Neural cell (in vitro differentiated cells): ENCODE results near the gene NFIX. TPM values are rescaled to one million over a fixed set of nuclear protein-coding genes. Genes with fewer than 3 reads are reported as not detected.

Experiments used
- H2AFZ ChIP-seq: fragments of 200-600, 300-800 bp; sonication (generic), shearing (Covaris generic); 2 replicates; pipeline ENCODE4 v1.6.0; 2014; ENCODE audit warnings: low read depth, mild to moderate bottlenecking, antibody characterized with exemption, low read length, moderate library complexity
- H3F3A ChIP-seq: fragments of 200-600 bp; shearing (Covaris generic); 2 replicates; pipeline ENCODE4 v1.6.1; 2016; ENCODE audit warnings: mild to moderate bottlenecking, moderate library complexity, mixed read lengths, antibody characterized with exemption, low read length; ENCODE audit not compliant: insufficient read depth, poor library complexity, severe bottlenecking
- H3K27ac ChIP-seq: fragments of 200-600, 300-800 bp; sonication (generic), shearing (Covaris generic); 2 replicates; pipeline ENCODE4 v1.5.1; 2014; ENCODE audit warnings: mild to moderate bottlenecking, low read length, moderate library complexity
- H3K27me3 ChIP-seq: fragments of 300-800, 200-600 bp; sonication (generic), shearing (Covaris generic); 2 replicates; pipeline ENCODE4 v1.6.0; 2014; ENCODE audit warnings: mild to moderate bottlenecking, low read depth, low read length, moderate library complexity; ENCODE audit not compliant: insufficient read depth
- H3K36me3 ChIP-seq: fragments of 300-800, 200-600 bp; sonication (generic), shearing (Covaris generic); 2 replicates; pipeline ENCODE4 v1.5.1; 2014; ENCODE audit warnings: mild to moderate bottlenecking, antibody characterized with exemption, low read length, moderate library complexity; ENCODE audit not compliant: insufficient read depth
- H3K4me2 ChIP-seq: fragments of 300-800, 200-600 bp; sonication (generic), shearing (Covaris generic); 2 replicates; pipeline ENCODE4 v1.6.0; 2014; ENCODE audit warnings: mild to moderate bottlenecking, low read length
- H3K4me3 ChIP-seq: fragments of 300-800, 200-600 bp; sonication (generic), shearing (Covaris generic); 2 replicates; pipeline ENCODE4 v1.5.1; 2014; ENCODE audit warnings: mild to moderate bottlenecking, low read length, moderate library complexity
- H3K79me2 ChIP-seq: fragments of 200-600 bp; shearing (Covaris generic); replicated peaks from 2 replicates; pipeline ENCODE4 v1.6.0; 2014; ENCODE audit warnings: mild to moderate bottlenecking, low read length, moderate library complexity; ENCODE audit not compliant: insufficient read depth
- H3K9ac ChIP-seq: fragments of 300-800, 200-600 bp; sonication (generic), shearing (Covaris generic); 2 replicates; pipeline ENCODE4 v1.6.1; 2016; ENCODE audit warnings: mild to moderate bottlenecking, low read length, mixed read lengths
- H3K9me2 ChIP-seq: fragments of 200-600 bp; shearing (Covaris generic); 2 replicates; pipeline ENCODE4 v1.6.1; 2016; ENCODE audit warnings: mild to moderate bottlenecking, low read length, mixed read lengths; ENCODE audit not compliant: insufficient read depth
- H3K9me3 ChIP-seq: fragments of 200-600, 300-800 bp; sonication (generic), shearing (Covaris generic); 2 replicates; pipeline ENCODE4 v1.6.1; 2016; ENCODE audit warnings: mild to moderate bottlenecking, mixed run types, low read length, moderate library complexity, mixed read lengths
- H4K20me1 ChIP-seq: fragments of 200-600 bp; shearing (Covaris generic); 2 replicates; pipeline ENCODE4 v1.6.1; 2016; ENCODE audit warnings: mild to moderate bottlenecking, mixed run types; ENCODE audit not compliant: insufficient read depth
- EP300 ChIP-seq: fragments of 450-650 bp; conservative IDR thresholded peaks from 2 replicates; pipeline ENCODE4 v1.6.1; 2014; ENCODE audit warnings: antibody characterized with exemption, mild to moderate bottlenecking, moderate library complexity; ENCODE audit not compliant: poor library complexity, severe bottlenecking
- EZH2 ChIP-seq: fragments of 200-600, 300-800 bp; shearing (Covaris generic), sonication (generic); IDR thresholded peaks from 2 replicates; pipeline ENCODE4 v1.6.1; 2014; ENCODE audit warnings: antibody characterized with exemption, low read length, borderline replicate concordance, mild to moderate bottlenecking; ENCODE audit not compliant: insufficient read depth, poor library complexity, severe bottlenecking
- MXI1 ChIP-seq: fragments of 450-650 bp; conservative IDR thresholded peaks from 2 replicates; pipeline ENCODE4 v1.6.1; 2014; ENCODE audit warnings: antibody characterized with exemption, mild to moderate bottlenecking; ENCODE audit not compliant: poor library complexity, severe bottlenecking
- POLR2AphosphoS5 ChIP-seq: IDR thresholded peaks from 2 replicates; pipeline ENCODE4 v1.6.1; 2012
- RAD21 ChIP-seq: fragments of 450-650 bp; conservative IDR thresholded peaks from 2 replicates; pipeline ENCODE4 v1.6.1; 2014; ENCODE audit warnings: antibody characterized with exemption, mild to moderate bottlenecking, moderate library complexity
- SMC3 ChIP-seq: fragments of 450-650 bp; conservative IDR thresholded peaks from 2 replicates; pipeline ENCODE4 v1.6.1; 2014; ENCODE audit warnings: antibody characterized with exemption, mild to moderate bottlenecking, moderate library complexity; ENCODE audit not compliant: poor library complexity
- TAF1 ChIP-seq: IDR thresholded peaks from 2 replicates; pipeline ENCODE4 v1.6.1; 2012; ENCODE audit warnings: low read depth
- polyA plus RNA-seq: library from polyadenylated mRNA; depleted of rRNA; stranded (reverse); fragments of >200 nt; gene quantifications from 2 replicates; pipeline ENCODE4 v1.2.3, GENCODE V29; 2014
- TF ChIP-seq, protein P1 (sequence below): fragments of 450-650 bp; IDR thresholded peaks from 2 replicates; pipeline ENCODE4 v1.5.1; 2014; ENCODE audit warnings: antibody characterized with exemption, mild to moderate bottlenecking, moderate library complexity; ENCODE audit not compliant: poor library complexity, severe bottlenecking
- TF ChIP-seq, protein P2 (sequence below): IDR thresholded peaks from 2 replicates; pipeline ENCODE4 v1.6.1; 2012; ENCODE audit warnings: borderline replicate concordance

NFIX gene
- polyA plus RNA-seq, 1 donor from 2014 or later: not detected

DNA sequence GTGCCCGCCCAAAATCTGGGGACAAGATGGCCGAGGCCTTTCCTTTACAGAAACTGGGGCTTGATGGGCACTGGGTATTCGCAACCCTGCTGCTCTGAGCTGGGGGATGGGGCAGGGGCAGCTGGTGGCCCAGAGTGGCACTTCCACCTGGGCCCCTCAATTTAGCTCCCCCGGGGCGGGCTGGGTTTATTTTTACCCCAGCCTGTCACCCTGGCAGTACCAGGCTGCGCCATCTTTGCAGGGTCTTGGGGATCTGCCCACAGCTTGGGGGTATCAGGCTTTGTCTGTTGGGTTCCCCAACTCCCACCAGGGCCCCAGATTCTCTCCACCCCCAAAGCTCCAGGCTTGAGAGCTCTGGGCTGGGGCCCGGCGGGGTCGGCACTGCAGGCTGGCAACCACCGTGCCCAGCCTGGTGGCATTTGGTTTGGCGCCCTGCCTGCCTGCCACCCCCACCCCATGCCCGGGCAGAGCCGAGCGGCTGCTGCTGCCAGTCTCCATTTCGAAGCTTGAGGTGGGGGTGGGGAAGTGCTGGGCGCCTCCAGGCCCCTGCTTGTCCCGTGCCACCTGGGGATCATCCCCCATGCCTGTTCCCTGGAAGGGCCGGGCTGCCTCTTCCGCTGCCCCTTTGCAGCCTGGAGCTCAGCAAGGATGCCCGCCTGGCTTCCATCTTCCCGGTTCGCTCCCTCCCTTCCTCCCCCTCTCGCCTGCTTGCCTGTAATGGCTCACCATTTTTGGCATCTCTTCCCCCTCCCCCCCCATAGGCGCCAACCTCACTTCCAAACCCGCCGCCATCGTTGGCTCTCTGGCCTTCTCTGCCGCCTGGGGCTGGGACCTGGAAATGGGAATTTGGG lies 11.4 kb downstream of the NFIX start:
- Histone ChIP-seq H3K9me2 (no peaks in the 10 kb centered on the region), H3K9ac (no peak overlapping the region), H3K4me3 (no peak overlapping the region), H3K79me2 (no peaks in the 10 kb centered on the region), H3F3A (no peaks in the 10 kb centered on the region), H3K4me2 (no peak overlapping the region), H2AFZ (no peak overlapping the region), H3K36me3 (no peaks in the 10 kb centered on the region), H3K27ac (no peak overlapping the region), H3K27me3 (peaks cover 96% of the 10 kb centered on the region), H3K9me3 (no peaks in the 10 kb centered on the region), H4K20me1 (no peaks in the 10 kb centered on the region)
- TF ChIP-seq TAF1 (no peak), EZH2 (no peak), MXI1 (no peak), EP300 (no peak), SMC3 (no peak), RAD21 (no peak), POLR2AphosphoS5 (no peak)
- TF ChIP-seq, protein P1, sequence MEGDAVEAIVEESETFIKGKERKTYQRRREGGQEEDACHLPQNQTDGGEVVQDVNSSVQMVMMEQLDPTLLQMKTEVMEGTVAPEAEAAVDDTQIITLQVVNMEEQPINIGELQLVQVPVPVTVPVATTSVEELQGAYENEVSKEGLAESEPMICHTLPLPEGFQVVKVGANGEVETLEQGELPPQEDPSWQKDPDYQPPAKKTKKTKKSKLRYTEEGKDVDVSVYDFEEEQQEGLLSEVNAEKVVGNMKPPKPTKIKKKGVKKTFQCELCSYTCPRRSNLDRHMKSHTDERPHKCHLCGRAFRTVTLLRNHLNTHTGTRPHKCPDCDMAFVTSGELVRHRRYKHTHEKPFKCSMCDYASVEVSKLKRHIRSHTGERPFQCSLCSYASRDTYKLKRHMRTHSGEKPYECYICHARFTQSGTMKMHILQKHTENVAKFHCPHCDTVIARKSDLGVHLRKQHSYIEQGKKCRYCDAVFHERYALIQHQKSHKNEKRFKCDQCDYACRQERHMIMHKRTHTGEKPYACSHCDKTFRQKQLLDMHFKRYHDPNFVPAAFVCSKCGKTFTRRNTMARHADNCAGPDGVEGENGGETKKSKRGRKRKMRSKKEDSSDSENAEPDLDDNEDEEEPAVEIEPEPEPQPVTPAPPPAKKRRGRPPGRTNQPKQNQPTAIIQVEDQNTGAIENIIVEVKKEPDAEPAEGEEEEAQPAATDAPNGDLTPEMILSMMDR: no peak
- TF ChIP-seq, protein P2, sequence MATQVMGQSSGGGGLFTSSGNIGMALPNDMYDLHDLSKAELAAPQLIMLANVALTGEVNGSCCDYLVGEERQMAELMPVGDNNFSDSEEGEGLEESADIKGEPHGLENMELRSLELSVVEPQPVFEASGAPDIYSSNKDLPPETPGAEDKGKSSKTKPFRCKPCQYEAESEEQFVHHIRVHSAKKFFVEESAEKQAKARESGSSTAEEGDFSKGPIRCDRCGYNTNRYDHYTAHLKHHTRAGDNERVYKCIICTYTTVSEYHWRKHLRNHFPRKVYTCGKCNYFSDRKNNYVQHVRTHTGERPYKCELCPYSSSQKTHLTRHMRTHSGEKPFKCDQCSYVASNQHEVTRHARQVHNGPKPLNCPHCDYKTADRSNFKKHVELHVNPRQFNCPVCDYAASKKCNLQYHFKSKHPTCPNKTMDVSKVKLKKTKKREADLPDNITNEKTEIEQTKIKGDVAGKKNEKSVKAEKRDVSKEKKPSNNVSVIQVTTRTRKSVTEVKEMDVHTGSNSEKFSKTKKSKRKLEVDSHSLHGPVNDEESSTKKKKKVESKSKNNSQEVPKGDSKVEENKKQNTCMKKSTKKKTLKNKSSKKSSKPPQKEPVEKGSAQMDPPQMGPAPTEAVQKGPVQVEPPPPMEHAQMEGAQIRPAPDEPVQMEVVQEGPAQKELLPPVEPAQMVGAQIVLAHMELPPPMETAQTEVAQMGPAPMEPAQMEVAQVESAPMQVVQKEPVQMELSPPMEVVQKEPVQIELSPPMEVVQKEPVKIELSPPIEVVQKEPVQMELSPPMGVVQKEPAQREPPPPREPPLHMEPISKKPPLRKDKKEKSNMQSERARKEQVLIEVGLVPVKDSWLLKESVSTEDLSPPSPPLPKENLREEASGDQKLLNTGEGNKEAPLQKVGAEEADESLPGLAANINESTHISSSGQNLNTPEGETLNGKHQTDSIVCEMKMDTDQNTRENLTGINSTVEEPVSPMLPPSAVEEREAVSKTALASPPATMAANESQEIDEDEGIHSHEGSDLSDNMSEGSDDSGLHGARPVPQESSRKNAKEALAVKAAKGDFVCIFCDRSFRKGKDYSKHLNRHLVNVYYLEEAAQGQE: no peak

DNA sequence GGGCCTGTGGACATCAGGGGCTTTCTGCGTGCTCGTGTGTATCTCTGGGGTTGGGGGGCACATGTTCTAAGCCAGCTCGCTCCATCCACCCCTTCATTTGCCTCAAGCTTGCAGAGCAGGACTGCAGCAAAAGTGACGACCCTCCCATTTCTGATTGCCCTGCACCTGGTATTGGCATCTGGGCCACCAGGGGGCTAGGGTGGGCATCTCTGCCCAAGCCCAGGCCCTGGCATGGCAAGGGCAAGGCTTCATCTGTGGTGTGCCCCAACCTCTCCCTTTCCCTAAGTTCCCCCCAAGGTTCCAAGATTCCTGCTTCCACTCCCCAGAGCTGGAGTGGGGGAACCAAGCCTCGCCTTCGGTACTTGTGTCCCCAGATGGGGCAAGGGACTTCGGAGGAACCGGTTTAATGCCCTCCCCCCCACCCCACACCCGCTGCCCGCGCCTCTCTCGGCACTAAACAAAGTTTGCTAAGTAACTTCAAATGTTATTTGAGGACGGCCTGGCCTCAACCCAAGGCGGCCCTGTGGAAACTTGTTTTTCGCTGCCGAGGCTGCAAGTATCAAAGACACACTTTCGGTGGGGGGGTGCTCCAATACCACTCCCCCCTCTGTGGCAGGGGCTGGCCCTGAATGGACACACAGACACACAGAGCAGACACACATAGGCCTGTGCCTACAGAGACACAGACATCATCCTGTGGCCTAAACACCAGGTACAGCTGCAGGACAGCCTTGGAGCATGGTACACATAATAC lies 12.2 kb downstream of the NFIX start:
- Histone ChIP-seq H3K27me3 (peaks cover 97% of the 10 kb centered on the region), H3K9me2 (no peaks in the 10 kb centered on the region), H4K20me1 (no peaks in the 10 kb centered on the region), H3K36me3 (no peaks in the 10 kb centered on the region), H3F3A (no peaks in the 10 kb centered on the region), H3K9me3 (no peaks in the 10 kb centered on the region), H3K4me2 (no peak overlapping the region), H3K9ac (no peak overlapping the region), H2AFZ (no peak overlapping the region), H3K27ac (no peak overlapping the region), H3K79me2 (no peaks in the 10 kb centered on the region), H3K4me3 (no peak overlapping the region)
- TF ChIP-seq MXI1 (no peak), EZH2 (no peak), RAD21 (no peak), POLR2AphosphoS5 (no peak), TAF1 (no peak), EP300 (no peak), SMC3 (no peak)
- TF ChIP-seq, protein P1: no peak
- TF ChIP-seq, protein P2: no peak
